ENCODE results near the gene GPM6B.

GPM6B gene

DNA sequence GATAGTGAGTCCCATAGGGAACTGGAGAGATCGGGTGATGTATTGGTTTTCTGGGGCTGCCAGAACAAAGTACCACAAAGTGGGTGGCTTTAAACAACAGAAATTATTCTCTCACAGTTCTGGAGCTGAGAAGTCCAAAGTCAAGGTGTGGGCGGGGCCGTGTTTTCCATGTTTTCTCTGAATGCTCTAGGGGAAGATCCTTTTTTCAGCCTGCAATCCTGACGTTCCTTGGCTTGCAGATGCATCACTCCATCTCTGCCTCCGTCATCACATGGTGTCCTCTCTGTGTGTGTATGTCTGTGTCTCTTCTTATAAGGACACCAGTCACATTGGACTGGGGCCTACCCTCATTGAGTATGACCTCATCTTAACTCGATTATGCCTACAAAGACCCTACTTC lies 7.9 kb upstream of the GPM6B start:
- DNase-seq (ENCODE audit: low read depth in 2 of 2): no peak

- DNase-seq (ENCODE audit: low read depth in 2 of 2): no peak
These were observed 4.8 kb upstream of the GPM6B start for GRCh38 chrX:13821738-13822137.

GRCh38 chrX:13816176-13816575 lies 717 bp downstream of the GPM6B start:
- no peak for DNase-seq (ENCODE audit: low read depth in 2 of 2)

- DNase-seq (ENCODE audit: low read depth in 2 of 2): no peak
These were observed 1.2 kb downstream of the GPM6B start for GRCh38 chrX:13815664-13816063.

DNA sequence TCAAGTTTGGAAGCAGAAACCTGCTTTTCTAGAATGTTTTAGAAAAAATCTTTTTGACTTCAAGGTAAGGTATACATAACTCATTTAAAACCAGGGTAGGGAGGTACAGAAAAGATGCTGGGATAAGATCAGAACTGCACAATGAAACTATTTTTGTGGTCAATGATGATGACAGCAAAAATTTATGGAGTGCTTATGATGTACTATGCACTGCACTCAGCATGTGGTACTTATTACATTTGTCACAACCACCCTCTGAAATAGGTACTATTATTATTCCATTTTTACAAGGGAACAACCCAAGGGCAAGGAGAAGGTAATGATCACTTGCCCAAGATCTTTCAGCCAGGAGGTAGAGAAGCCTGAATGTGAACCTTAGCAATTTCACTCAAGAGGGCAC lies 8.0 kb downstream of the GPM6B start:
- no peak for DNase-seq (ENCODE audit: low read depth in 2 of 2)

DNA sequence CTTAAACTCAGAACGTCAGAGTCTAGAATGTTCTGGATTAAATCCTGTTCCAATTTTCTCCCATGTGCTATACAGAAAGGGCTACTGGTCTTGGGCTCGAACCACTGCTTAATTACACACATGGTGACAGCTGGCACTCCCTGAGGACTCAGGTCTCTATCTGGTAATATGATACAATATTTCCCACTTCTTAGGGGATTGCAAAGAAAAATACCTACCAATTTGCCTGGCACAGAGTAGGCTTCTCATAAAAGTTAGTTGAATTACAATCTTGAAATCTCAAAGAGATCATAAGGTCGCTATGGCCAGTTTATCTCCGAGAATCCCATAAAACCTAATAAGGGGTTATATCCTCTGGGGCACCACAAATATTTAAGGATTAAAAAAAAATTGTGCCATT lies 8.6 kb downstream of the GPM6B start:
- DNase-seq (ENCODE audit: low read depth in 2 of 2): no peak

GRCh38 chrX:13805241-13805640 lies 11.7 kb downstream of the GPM6B start:
- no peak for DNase-seq (ENCODE audit: low read depth in 2 of 2)

DNA sequence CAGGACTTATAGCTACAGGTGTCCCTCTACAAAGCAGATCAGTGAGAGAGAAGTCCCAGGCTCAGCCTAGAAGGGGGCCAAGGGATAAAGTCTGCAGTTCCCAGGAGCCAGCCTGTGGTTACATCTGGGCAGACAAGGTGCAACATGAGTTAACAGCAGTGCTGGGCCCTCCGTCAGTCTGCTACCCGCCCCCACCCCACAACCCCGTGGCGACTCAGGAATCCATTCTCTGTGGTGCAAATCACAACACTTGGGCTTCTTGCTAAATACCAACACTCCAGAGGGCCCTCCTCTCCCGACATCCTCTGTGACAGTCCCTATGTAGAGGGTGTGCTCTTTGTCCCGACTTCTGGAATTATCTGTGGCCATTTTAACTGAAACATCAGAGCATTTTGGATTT lies 13.8 kb downstream of the GPM6B start:
- no peak for DNase-seq (ENCODE audit: low read depth in 2 of 2)

- DNase-seq (ENCODE audit: low read depth in 2 of 2): no peak
These were observed 18.7 kb downstream of the GPM6B start for GRCh38 chrX:13798184-13798583.

DNA sequence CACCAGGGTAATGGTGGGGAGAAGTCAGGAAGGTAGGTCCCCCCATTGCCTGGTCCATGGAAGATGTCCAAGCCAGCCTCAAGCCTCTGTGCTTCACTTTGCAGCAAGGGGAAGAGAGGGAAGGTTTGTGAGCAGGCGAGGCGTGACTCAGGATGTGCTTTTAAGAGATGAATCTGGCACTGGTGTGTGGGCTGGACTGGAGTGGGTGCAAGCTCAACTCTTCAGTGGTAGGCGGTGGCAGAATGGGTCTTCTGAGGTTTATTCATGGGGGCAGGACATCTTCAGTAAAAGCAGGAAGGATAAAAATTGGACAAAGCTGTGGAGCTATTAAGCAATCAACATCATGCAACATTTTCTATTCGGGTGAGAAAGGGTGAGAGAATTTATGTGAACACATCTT lies 19.4 kb downstream of the GPM6B start:
- DNase-seq (ENCODE audit: low read depth in 2 of 2): no peak

DNA sequence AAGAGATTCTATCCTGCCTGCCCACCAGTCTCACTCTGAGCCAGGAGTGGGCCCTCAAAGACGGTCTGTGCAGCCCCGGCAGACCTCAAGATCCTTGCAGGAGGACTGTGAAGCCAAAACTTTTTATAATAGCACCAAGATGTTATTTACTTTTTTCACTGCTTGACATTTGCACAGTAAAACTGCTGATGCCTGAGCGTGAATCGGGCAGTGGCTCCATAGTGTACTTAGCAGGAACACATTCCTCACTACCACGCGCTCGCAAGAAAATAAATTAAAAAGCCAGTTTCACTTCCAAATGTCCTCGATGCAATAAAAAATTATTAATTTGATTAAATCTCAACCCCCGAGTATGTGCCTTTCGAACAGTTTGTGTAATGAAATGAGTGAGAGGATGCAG lies 22.5 kb downstream of the GPM6B start:
- no peak for DNase-seq (ENCODE audit: low read depth in 2 of 2)

DNA sequence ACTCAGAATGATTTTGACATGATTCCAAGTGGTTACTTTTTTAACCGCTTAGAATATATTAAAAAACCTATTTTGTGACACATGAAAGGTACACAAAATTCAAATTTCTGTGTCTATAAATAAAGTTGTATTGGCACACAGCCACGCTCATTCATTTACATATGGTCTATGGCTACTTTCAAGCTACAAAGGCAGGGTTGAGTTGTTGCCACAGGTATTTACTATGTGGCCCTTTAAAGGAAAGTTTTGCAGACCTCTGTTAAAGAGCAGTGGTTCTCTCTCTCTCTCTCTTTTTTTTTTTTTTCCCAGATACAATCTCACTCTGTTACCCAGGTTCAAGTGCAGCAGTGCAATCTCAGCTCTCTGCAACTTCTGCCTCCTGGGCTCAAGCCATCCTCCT lies 23.0 kb downstream of the GPM6B start:
- DNase-seq (ENCODE audit: low read depth in 2 of 2): no peak

GRCh38 chrX:13791559-13791958 lies 25.3 kb downstream of the GPM6B start:
- DNase-seq (ENCODE audit: low read depth in 2 of 2): no peak

GRCh38 chrX:13791145-13791544 lies 25.7 kb downstream of the GPM6B start:
- DNase-seq (ENCODE audit: low read depth in 2 of 2): no peak

GRCh38 chrX:13790206-13791131 lies 26.4 kb downstream of the GPM6B start:
- DNase-seq (ENCODE audit: low read depth in 2 of 2): no peak

GRCh38 chrX:13786048-13786447 lies 30.8 kb downstream of the GPM6B start:
- no peak for DNase-seq (ENCODE audit: low read depth in 2 of 2)

DNA sequence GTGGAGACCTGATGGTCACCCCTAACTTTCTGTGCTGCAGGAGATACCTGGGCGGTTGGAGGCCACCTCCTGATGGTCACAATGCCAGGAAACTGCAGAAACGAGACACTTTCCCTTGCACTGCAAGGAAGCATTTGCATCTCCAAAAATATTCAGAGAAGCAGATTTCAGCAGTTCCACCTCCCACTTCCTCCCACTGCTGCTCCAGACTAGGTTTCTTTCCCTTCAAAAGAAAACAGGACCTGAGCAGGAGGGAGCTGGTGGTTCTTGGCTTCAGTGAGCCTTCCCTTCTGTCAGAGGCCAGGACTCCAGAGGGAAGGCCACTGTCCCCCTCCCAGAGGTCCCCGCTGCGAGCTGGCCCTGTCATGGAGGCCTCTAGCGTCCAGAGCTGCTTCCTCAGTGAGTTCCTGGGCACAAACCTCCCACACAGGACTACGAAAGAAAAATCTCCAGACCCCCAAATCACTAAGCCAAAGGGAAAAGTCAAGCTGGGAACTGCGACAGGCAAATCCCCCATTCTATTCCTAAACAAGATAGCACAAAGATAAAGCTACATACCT lies 35.9 kb downstream of the GPM6B start:
- DNase-seq (ENCODE audit: low read depth in 2 of 2): no peak

GRCh38 chrX:13778916-13779315 lies 38.0 kb downstream of the GPM6B start:
- no peak for DNase-seq (ENCODE audit: low read depth in 2 of 2)

DNA sequence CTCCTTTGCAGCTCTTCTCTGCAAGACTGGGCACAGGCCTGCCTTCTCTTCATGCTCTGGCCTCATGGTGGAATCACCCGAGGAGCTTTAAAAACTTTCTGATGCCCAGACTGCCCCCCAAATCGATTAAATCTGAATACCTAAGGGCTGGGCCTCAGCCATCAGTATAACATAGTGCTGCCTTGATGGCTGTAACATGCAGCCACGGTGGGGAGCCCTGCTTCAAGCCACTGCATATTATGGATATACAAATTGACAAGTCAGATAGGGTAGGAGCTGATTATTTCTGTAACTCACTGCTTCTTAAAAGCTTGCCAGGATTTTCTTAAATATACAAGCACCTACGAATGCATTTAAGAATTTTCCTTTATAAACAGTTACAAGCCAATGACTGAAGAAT lies 40.5 kb downstream of the GPM6B start:
- DNase-seq (ENCODE audit: low read depth in 2 of 2): no peak

GRCh38 chrX:13775837-13776236 lies 41.1 kb downstream of the GPM6B start:
- DNase-seq (ENCODE audit: low read depth in 2 of 2): no peak

GRCh38 chrX:13774696-13775095 lies 42.2 kb downstream of the GPM6B start:
- DNase-seq (ENCODE audit: low read depth in 2 of 2): no peak

DNA sequence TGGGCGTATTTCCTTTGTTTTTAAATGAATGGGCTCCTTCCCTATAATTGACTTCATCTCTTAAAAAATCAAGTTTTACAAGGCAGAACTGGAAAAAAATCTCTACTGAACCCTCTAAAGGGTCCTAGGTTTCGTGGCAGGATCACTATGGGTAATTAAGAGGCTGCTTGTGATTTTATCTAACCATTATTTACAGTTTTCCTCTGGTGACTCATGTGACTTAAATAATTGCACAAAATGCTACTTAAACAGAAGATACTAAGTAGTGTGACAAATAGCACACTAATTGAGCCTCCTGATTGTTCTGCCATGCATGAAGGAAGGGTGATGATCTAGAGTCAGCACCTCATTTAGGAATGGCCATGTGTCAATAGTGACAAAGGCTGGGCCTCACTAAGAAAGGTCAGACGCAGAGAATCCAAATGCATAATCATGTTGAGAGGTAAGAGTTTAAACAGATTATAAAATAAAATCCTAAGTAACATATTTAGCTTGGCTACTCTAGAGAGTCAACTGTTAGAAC lies 46.8 kb downstream of the GPM6B start:
- DNase-seq (ENCODE audit: low read depth in 2 of 2): no peak

DNA sequence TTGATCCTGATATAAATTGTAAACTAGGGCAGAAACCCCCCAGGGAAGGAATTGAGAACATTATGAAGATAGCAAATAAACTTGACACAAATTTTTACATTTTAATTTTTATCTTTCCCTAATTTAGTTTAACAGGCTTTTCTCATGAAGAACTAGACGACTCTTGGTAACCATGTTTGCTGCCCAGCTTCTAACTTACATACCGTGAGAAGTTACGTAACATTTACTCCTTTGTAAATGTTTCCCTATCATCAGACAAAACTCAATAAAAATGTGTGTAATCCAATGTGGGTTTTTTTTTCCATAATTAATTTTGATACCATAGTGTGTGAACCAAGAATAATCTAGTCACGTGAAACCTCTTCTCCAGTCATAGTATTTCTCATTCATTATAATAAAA lies 48.0 kb downstream of the GPM6B start:
- DNase-seq (ENCODE audit: low read depth in 2 of 2): no peak

All from stimulated activated CD8-positive, alpha-beta memory T cell treated with anti-CD3 and anti-CD28 coated beads, Interleukin-7, amount 100 ng/mL, for 1 hour (primary cell).